ENCODE results near the gene HDHD5. TPM values are rescaled to one million over a fixed set of nuclear protein-coding genes. Genes with fewer than 3 reads are reported as not detected.
"Not testable (repeated sequence)": the region's sequence is repeated elsewhere in the genome, so short reads cannot be mapped to it uniquely, and the experiment has no call there.

HDHD5 gene
- total RNA-seq, 1 experiment from 2014 or later = 51.1 TPM

DNA sequence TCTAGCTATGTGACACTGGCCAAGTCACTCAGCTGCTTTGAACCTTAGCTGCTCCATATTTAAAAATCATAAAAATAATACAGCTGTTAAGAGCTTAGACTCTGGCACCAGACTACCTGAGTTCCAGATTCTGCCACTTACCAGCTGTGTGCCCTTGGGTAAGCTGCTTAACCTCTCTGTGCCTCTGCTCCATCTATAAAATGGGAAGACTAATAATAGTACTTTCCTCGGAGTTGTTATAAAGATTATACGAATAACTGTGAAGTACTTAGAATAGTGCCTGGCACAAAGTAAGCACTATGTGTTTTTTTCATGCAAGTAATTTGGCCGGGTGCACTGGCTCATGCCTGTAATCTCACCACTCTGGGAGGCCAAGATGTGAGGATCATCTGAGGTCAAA is 1.4 kb downstream of the HDHD5 start:
- DNase-seq (ENCODE audit: low read depth) = no peak

DNA sequence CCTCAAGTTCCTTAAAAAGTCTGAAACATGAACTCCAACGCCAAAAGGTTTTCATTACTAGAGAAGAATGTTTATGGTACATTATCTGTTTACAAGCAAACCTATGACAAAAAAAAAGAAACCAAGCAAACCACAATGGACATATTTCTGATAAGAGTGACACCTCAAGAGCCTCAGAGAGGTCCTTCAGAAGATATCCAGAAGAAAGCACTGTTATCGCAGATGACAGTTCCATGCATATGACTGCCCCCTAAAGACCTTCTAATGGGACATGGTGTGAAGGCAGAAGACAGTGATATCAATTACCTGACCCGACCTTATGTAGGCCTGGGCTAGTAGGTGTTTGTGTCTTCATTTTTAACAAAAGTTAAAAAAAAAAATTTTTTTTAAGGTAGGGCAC is 3.1 kb downstream of the HDHD5 start:
- DNase-seq (ENCODE audit: low read depth) = no peak

DNA sequence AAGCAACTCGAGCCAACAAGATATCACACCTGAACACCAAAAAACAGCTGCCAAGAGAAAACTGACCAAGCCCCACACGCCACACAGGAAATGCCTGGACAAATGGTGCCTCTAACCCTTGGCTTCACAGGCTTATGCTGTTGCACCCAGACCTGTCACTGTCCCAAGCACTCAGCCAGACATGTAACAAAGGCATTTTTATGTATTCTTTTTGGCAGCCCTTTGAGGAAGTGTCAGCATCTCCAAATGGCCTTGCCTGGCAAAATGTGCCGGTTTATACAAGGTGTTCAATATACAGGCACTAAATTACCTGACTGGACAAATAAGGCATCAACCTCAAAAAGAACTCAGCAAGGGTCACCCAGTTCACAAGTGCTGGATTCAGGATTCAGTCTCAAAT is 6.1 kb downstream of the HDHD5 start:
- DNase-seq (ENCODE audit: low read depth) = no peak

DNA sequence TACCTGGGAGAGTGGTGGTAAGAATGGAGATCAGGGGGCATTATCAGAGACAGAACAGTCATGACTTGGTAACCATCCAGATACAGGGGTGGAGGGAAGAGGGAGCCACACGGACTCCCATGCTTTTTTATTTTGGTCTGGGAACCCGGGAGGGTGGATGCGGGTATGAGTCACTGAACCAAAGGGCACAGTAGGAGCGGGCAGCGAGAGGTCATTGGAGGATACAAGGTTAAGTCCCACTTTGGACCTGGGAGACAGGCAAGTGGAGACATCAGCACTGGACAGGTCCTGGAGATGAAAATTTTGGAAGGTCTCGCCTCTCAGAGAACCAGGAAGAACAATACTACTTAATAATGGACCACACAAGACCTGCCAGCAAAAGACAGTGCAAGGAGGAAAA is 6.7 kb downstream of the HDHD5 start:
- DNase-seq (ENCODE audit: low read depth) = peak; percentile 24

DNA sequence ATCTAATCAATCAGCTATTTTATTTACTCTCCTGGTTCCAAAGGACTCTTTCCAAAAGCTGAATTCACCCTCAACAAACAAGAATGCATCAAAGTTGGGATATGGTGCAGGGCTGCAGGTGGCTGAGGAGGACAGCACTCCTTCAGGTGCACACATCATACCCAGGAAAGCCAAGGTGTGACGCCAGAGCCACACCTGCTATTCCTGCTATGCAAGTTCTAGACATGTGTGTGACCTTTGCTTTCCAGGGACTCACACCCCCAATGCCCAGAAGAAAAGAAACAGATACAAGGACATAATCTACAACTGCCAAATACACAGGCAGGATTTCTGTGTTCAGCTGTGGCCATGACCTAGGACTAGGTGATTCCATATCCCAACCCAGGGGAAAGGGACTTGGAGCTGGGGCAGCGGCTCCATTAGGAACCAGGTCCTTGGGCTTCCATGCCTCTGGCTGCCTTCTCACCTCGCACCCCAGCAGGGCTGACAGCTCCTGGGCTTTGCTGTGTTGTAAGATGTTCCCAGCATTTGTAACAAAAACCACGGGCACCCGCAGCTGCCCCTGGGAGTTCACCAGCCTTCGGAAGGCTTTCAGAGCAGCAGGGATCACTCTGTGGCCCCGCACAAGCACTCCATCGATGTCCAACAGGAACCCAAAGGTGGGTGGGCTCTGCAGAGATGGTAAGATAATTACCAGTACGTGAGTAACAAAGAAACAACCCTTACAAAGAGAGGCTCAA is 9.8 kb downstream of the HDHD5 start:
- no peak for DNase-seq (ENCODE audit: low read depth)

DNA sequence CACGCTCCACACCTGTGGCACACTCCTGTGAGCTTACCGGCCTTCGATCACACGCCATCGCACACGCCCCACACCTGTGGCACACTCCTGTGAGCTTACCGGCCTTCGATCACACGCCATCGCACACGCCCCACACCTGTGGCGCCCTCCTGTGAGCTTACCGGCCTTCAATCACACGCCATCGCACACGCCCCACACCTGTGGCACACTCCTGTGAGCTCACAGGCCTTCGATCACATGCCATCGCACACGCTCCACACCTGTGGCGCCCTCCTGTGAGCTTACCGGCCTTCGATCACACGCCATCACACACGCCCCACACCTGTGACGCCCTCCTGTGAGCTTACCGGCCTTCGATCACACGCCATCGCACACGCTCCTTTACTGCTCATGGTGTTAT is 11.6 kb downstream of the HDHD5 start:
- DNase-seq (ENCODE audit: low read depth) = not testable (repeated sequence)

DNA sequence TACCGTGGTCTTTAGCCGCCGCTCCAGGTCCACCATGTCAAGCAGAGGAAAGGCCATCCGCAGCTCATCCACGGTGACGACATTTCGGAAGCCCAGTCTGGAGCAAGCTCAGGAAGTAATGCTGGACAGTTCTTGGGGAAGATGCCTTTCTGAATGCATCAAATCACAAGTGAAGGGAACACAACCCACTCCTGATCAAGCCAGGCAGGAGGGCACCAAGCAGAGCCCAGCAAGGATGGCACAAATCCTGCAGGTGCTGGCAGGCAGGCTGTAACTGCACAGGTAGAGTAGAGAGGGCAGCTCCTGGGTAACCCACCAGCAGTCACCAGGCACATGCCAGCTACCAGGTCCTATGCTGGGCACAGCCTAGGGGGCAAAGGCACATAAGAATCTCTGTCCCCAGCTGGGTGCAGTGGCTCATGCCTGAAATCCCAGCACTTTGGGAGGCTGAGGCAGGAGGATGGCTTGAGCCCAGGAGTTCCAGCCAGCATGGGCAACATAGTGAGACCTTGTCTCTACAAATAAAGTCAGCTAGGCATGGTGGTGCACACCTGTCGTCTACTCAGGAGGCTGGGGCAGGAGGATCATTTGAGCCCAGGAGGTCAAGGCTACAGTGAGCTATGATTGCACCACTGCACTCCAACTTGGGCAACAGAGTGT is 13.9 kb downstream of the HDHD5 start:
- no peak for DNase-seq (ENCODE audit: low read depth)

DNA sequence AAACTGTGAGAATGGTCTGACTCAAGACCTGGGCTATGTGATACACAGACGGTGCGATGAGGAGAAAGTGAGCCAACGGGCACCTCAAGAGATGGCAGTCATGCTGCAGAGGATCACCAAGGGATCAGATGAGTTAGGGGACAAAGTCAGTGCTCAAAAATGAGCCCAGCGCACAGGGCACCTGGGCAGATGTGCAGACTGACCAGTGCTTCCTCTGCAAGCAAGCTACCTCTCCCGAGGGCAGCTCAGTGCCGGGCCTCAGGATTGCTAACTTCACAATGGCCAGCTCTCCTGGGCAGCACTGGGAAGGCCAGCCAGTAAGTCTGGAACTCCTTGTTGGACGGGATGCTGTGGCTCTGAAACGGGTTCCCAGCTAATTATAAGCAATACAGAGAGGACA is 15.3 kb downstream of the HDHD5 start:
- DNase-seq (ENCODE audit: low read depth) = no peak

DNA sequence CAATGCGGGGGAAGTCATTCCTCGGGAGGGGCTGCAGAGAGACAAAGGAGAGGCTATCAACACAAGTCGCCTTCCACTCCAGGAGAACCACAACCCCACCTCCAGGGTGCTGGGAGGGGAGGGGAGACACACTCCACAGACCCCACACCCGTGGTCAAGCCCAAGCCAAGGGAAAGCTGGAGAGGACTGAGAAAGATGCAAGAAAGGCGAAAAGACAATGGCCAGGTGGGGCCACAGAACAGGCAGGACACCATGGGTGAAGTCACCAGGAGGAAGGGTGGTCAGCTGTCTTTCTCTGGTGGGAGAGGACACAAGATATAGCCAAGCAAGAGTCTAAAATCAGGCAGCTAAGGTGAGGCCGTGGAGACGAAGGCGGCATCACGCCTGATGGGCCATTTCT is 16.0 kb downstream of the HDHD5 start:
- no peak for DNase-seq (ENCODE audit: low read depth)

DNA sequence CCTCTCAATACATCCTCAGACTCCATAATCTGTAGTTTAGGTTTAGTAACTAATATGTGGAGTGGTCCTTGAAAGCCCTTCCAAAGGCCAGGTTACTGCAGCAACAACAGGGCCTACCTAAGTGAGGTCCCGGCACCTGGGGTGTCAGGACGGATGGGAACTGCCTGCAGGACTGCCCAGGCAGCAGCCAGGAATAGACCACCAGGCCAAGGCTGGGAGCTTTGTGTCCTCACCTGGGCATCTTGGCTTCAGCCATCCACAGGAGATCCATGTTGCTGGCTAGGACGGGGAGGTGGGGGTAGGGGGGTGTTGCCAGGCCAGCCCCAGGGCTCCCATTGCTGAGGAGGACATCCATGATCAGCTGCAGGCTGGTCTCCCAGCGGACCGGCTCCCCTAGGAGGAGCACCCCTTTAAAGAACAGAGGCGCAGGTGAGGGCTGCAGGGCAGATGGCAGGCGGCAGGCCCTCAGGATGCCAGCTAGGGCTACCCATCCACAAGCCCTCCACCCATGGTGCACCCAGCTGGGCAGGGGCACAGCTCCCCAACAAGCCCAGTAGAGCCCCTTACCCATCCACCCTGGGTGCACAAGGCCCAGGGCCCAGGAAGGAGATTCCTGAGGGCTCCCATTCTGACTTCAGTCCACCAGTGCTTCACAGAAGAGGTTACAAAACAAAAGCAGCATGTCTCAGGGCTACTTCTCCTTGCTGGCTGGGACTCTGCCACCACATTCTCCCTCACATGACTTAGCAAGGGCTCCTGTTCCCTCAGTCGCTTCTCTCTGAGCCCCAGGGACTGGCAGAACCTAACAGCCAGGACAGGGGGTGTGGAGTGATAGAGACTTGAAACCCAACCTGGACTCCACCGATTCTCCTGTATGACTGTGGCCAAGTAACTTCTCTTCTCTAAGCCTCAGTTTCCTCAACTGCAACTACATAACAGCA is 18.0 kb downstream of the HDHD5 start:
- DNase-seq (ENCODE audit: low read depth) = no peak

DNA sequence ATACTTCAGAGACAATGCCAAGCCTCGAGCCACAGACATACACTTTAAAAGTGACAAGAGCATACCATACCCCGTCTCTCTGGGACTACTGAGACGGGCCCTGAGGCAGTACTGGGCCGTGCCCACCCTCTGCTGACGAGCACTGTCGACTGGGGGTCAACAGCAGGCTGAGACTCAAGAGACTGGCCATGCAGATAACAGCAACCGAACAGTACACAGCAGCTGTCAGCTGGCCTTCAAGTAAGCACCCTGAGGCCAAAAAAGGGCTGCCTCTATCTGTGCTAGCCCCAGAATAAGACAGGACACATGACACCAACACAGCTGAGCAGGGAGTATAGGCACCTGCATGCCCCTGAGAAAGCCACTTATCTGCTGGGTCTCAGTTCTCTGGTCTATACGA is 19.1 kb downstream of the HDHD5 start:
- DNase-seq (ENCODE audit: low read depth) = no peak

DNA sequence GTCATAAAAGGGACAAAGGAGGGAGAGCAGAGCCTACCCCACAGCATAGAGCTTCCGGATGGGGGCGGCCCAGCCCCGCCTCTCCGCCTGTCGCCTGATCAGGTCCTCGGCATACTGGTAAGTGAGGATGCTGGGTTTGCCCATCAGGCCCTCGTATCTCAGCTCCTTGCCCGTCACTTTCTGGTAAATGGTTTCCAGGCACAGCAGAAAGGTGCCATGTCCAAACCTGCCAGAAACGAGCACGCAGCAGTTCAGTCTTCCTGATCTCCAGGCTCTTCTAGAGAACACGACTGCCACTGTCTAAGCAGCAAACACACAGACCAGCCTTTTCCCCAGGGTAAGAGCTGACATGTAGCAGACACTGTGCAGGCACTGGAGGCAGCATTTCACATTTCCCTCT is 20.6 kb downstream of the HDHD5 start:
- DNase-seq (ENCODE audit: low read depth) = no peak

DNA sequence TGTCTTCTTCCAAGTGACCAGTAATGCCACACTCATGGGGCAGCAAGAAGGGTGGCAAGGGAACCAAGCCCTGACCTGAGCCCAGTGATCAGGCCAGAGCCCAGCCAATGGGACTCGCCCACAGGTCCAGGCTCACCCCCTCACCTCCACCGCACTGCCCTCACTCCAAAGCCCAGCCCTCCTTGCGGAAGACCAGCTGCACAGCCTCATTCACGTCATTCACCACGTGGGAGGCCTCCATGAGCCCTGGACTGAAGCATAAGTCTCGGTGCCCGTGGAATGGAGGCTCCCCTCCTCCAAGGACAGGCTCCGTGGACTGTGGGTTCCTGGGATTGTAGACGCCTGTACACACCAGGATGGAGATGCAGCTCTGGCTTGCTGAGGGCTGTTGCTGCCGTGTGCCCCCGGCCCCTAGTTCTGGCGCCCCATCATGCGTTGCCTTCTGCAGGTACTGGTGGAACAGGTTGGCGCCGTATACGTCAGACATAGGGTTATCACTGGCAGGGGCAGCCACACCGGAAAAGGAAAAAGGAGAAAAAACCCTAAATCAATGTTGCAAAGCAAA is 21.1 kb downstream of the HDHD5 start:
- DNase-seq (ENCODE audit: low read depth) = no peak

DNA sequence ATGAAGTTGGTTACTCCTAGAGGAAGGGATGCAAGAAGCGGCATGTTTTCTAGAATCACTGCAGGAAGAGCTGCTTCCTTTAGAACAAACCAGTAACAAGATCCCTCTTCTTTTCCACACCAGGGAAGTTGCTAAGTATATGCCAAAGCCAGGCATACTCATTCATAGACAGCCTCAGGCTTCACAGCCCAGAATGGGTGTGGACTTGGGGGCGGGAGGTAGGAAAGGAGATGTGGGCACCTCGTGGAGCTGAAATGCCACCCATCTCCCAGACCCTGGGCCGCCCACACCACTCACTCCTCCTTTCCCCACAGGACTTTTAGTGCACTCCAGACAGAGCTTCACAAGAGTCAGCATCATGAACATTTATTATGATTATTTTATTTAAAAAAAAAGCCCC is 21.9 kb downstream of the HDHD5 start:
- DNase-seq (ENCODE audit: low read depth) = no peak

DNA sequence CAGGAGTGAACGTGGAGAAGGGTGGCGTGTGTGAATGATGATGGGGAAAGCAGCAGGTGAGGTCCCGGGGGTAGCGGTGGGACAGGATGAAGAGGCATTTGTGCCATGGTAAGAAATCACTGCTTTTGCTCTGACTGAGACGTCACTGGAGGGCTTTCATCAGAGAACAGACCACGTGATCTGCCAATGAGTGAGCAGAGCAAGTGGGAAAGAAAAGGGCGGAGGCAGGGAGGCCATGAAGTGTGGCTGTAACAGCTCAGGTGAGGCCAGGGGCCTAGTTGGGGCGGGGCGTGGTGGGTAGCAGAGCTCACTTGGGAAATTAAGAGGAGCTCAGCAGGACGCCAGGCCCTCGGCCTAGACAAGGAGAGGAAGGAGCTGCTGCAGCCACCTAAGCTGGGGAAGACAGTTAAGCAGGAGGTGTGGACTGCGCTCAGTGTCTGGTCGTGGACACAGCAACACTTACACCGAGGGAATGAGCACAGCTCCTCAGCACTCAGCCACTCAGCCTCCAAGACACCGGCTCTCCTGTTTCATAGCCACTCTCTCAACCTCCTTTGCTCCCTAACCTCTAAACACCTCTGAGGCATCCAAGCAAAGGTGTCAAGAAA is 23.8 kb downstream of the HDHD5 start:
- no peak for DNase-seq (ENCODE audit: low read depth)

DNA sequence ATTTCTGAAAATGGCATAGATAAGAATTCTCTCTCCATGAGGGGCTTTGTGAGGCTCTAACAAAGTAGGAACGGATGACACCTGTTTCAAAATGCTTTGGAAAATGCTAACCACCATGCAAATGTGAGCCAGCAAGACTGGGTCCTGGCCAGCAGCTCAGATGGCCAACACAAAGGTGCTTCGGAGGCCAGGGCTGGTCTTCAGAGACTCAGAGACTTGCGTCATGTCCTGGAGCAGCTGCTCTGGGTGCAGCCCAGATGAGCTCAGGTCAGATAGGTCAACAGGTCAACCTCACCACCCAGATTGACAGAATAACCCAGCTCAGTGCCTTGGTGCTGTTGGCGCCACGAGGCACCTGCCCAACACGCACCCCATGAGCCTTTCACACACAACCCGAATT is 25.9 kb downstream of the HDHD5 start:
- DNase-seq (ENCODE audit: low read depth) = no peak

DNA sequence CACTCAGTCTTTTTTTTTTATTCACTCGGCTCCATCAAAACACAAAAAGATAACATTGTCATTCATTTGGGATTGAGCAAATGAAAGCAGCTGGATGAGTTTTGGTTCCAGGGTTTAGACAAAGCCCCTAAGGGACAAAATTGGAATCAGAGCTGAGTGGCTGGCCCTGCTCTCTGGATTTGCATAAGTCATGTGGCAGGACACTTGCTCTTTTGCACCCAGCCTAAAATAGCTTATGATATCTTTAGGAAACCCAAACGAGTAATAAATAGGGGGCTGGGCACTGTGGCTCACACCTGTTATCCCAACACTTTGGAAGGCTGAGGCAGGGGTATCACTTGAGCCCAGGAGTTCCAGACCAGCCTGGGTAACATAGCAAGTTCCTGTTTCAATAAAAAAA is 27.0 kb downstream of the HDHD5 start:
- no peak for DNase-seq (ENCODE audit: low read depth)

DNA sequence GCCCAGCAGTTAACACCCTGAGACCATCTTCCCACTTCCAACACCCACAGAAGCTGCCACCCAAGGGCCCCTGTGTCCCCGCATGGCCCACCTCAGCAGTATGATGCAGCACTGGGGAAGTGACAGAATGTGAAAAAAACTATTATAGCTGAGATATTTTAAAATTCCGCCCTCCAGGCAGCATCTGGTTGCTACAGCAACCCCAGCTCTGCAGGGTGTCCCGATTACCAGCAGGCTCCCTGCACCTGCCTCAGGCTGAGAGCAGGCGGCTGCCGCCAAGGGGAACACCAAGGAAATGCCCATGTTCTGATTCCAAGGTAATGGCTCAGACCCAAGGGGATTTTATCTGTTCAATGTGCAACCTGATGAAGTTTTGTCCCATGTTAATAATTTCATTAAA is 27.4 kb downstream of the HDHD5 start:
- DNase-seq (ENCODE audit: low read depth) = peak; percentile 34

DNA sequence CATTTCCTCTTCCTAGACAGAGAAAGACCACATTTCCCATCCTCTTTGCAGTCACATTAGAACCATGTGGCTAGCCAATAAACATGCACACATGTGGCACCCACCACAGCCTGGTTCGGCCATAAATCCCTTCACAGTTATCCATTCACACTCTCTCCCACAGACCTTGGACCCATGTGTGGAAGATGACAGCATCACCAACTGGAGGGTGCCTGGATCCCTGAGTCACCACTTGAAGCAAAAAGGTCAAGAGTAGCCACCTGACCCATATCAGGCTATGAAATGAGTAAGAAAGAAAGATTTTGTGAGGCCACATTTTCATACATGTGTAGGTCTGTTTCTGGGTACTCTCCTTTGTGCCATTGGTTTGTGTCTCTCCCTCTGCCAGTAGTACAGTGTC is 28.9 kb downstream of the HDHD5 start:
- peak; percentile 63 for DNase-seq (ENCODE audit: low read depth)

DNA sequence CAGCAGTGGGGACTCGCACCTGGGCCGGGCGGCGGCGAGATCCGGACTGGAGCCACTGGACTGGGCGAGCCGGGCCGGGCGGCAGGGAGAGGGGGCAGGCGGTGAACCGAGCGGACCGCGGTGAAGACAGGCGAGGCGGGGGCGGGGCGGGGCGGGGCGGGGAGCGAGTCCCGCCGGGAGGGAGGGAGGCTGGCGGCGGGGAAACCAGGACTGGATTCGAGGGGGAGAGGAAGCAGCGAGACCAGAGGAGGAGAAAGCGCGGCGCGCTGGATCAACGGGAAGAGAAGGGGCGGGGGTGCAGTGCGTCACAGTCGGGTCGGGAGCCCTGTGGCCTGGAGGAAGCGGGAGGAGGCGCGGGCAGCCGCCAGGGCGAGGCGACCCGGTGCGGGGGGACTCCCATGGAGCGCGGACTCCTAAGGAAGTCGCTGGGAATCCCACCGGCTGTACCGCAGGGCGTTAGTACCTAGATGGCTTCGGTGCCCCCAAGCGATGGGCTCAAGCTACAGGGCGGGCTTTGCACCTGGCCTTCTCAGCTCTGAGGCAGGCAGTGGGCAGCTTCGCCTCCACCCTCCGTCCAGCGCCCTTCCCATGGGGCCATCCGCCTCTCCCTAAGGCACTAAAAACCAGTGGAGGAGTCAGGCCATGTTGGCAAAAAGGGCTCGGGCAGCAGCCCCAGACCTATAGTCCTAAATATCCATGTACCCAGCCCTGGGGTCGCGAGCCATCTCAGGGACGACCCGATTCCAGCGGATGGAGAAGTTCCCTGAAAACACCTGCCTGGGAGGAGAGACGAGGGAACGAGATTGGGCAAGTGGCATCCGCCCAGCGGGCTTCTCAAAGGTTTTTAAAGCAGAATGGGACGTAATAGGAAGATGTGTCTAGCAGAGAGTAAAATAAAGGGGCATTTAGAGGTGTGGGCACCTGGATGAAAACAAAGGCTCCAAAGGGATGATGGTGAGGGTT is 37.6 kb downstream of the HDHD5 start, which contains the start of gene TMEM121B:
TMEM121B (minus strand) TSS at position 128 of the 963 bp plus-strand sequence. CDS start 233 bp downstream, outside the sequence.
- DNase-seq (ENCODE audit: low read depth) = peak; percentile 84

Data from Daoy (cell line).